Raji (cell line): ENCODE results near the gene KRTAP2-2.
"Not testable (repeated sequence)": the region's sequence is repeated elsewhere in the genome, so short reads cannot be mapped to it uniquely, and the experiment has no call there.

ENCODE experiments used
- POLR2A ChIP-seq: IDR thresholded peaks from 2 replicates; pipeline ENCODE4 v1.6.1; 2011; ENCODE audit warnings: low read depth, low read length, control low read depth; ENCODE audit not compliant: insufficient read depth

The KRTAP2-2 gene

GRCh38 chr17:41055130-41055529 lies at the start of gene KRTAP2-2:
Gene KRTAP2-2 (minus strand): TSS chr17:41055230. CDS start chr17:41055211, 19 bp downstream.
- TF ChIP-seq POLR2A: not testable (repeated sequence)

GRCh38 chr17:41103896-41104295 lies 48.9 kb upstream of the KRTAP2-2 start:
- no peak for TF ChIP-seq POLR2A

- no peak for TF ChIP-seq POLR2A
Observed at GRCh38 chr17:41101586-41102259, 46.7 kb upstream of the KRTAP2-2 start, which contains the start of gene KRTAP4-16. Gene KRTAP4-16 (minus strand): TSS chr17:41102209. CDS start chr17:41102209, 0 bp downstream.

- no peak for TF ChIP-seq POLR2A
Observed at GRCh38 chr17:41098481-41098880, 43.5 kb upstream of the KRTAP2-2 start.

GRCh38 chr17:41098042-41098441 lies 43.0 kb upstream of the KRTAP2-2 start, which contains the start of gene KRTAP4-8:
Gene KRTAP4-8 (minus strand): TSS chr17:41098142. CDS start chr17:41098084, 58 bp downstream.
- no peak for TF ChIP-seq POLR2A

GRCh38 chr17:41096055-41096454 lies 41.0 kb upstream of the KRTAP2-2 start:
- TF ChIP-seq POLR2A: no peak

- not testable (repeated sequence) for TF ChIP-seq POLR2A
Observed at GRCh38 chr17:41084100-41084856, 29.2 kb upstream of the KRTAP2-2 start, which contains the start of gene KRTAP4-7. Gene KRTAP4-7 (plus strand): TSS chr17:41084150. CDS start chr17:41084207, 57 bp downstream.

- TF ChIP-seq POLR2A: no peak
Observed at GRCh38 chr17:41082626-41083025, 27.6 kb upstream of the KRTAP2-2 start.

GRCh38 chr17:41076788-41077187 lies 21.8 kb upstream of the KRTAP2-2 start:
- no peak for TF ChIP-seq POLR2A

GRCh38 chr17:41073676-41074075 lies 18.6 kb upstream of the KRTAP2-2 start:
- TF ChIP-seq POLR2A: no peak

GRCh38 chr17:41071606-41072360 lies 16.8 kb upstream of the KRTAP2-2 start:
- TF ChIP-seq POLR2A: no peak

GRCh38 chr17:41069031-41069430 lies 14.0 kb upstream of the KRTAP2-2 start:
- no peak for TF ChIP-seq POLR2A

- no peak for TF ChIP-seq POLR2A
Observed at GRCh38 chr17:41067281-41067680, 12.3 kb upstream of the KRTAP2-2 start.

- no peak for TF ChIP-seq POLR2A
Observed at GRCh38 chr17:41065829-41066624, 11.0 kb upstream of the KRTAP2-2 start, which contains the start of gene KRTAP2-4. Gene KRTAP2-4 (minus strand): TSS chr17:41065879. CDS start chr17:41065845, 34 bp downstream.

- TF ChIP-seq POLR2A: no peak
Observed at GRCh38 chr17:41064301-41064700, 9.3 kb upstream of the KRTAP2-2 start.

- TF ChIP-seq POLR2A: no peak
Observed at GRCh38 chr17:41063449-41063848, 8.4 kb upstream of the KRTAP2-2 start.
